CD4-positive, alpha-beta T cell treated with Interleukin-15 for 1 hour (primary cell): ENCODE results near the gene NARF.
A peak's percentile ranks its signal among the peaks of the same experiment; 100 is the strongest.
"Not testable (repeated sequence)": the region's sequence is repeated elsewhere in the genome, so short reads cannot be mapped to it uniquely, and the experiment has no call there.

Source experiments
- DNase-seq: peaks from one replicate; pipeline ENCODE4 v3.0.0-alpha.2; 2020

NARF gene

GRCh38 chr17:82458179-82458884, at the start of gene NARF:
Gene NARF (plus strand): TSS chr17:82458741. CDS start chr17:82458804, 63 bp downstream.
- peak; percentile 97 for DNase-seq

- no peak for DNase-seq
Measured at GRCh38 chr17:82408938-82409318, 49.6 kb upstream of the NARF start.

GRCh38 chr17:82410014-82410716, 48.4 kb upstream of the NARF start:
- DNase-seq: no peak

GRCh38 chr17:82411396-82412053, 47.0 kb upstream of the NARF start:
- DNase-seq: no peak

- DNase-seq: not testable (repeated sequence)
Measured at GRCh38 chr17:82412081-82412480, 46.5 kb upstream of the NARF start.

GRCh38 chr17:82412535-82413520, 45.7 kb upstream of the NARF start:
- DNase-seq: no peak

- DNase-seq: peak; percentile 65
Measured at GRCh38 chr17:82414548-82415281, 43.8 kb upstream of the NARF start.

- no peak for DNase-seq
Measured at GRCh38 chr17:82415336-82415735, 43.2 kb upstream of the NARF start.

- no peak for DNase-seq
Measured at GRCh38 chr17:82415786-82416185, 42.8 kb upstream of the NARF start.

GRCh38 chr17:82416264-82416663, 42.3 kb upstream of the NARF start:
- no peak for DNase-seq

- no peak for DNase-seq
Measured at GRCh38 chr17:82416771-82417170, 41.8 kb upstream of the NARF start.

- peak; percentile 85 for DNase-seq
Measured at GRCh38 chr17:82418001-82418986, 40.2 kb upstream of the NARF start, which contains the start of the genes HEXD and OGFOD3. Gene HEXD (plus strand): TSS chr17:82418347. CDS start chr17:82419800, 1,453 bp downstream. Gene OGFOD3 (minus strand): TSS chr17:82418586. CDS start chr17:82418485, 101 bp downstream.

- DNase-seq: no peak
Measured at GRCh38 chr17:82419540-82419939, 39.0 kb upstream of the NARF start.

- peak; percentile 43 for DNase-seq
Measured at GRCh38 chr17:82424001-82424862, 34.3 kb upstream of the NARF start.

- DNase-seq: no peak
Measured at GRCh38 chr17:82424863-82425159, 33.7 kb upstream of the NARF start.

GRCh38 chr17:82428546-82428945, 30.0 kb upstream of the NARF start:
- DNase-seq: no peak

- DNase-seq: no peak
Measured at GRCh38 chr17:82429824-82430223, 28.7 kb upstream of the NARF start.

GRCh38 chr17:82432017-82432416, 26.5 kb upstream of the NARF start:
- no peak for DNase-seq

- no peak for DNase-seq
Measured at GRCh38 chr17:82433560-82434215, 24.9 kb upstream of the NARF start.
